Measurements from ENCODE around the gene COPZ2.

Gene COPZ2

GRCh38 chr17:47997586-47997985 lies 40.0 kb downstream of the COPZ2 start:
- no peak overlapping the region for H3K4me3 ChIP-seq (ENCODE audit: low read depth, low read length)
- ChIA-PET CTCF (interaction anchor here (1.3 to 12.5 kb wide), 3 partner anchors 19 to 27 kb away, joined by 5 to 121 read pairs (median 38); partner anchors contain the start of gene CDK5RAP3), POLR2A (no interaction called here)
- no peak for DNase-seq (ENCODE audit: low read depth, low spot score)
- TF ChIP-seq CTCF (IDR thresholded peaks at IDR 0.05; ENCODE audit: insufficient read depth, low read length, missing control alignments), result no peak

GRCh38 chr17:47996201-47996600 lies 41.4 kb downstream of the COPZ2 start:
- no peak for TF ChIP-seq CTCF (IDR thresholded peaks at IDR 0.05; ENCODE audit: insufficient read depth, low read length, missing control alignments)
- ChIA-PET POLR2A (no interaction called here), CTCF (interaction anchor here (0.8 to 12.5 kb wide), 6 partner anchors 8 to 25 kb away, joined by 3 to 121 read pairs (median 6); partner anchors contain the start of gene CDK5RAP3)
- DNase-seq (ENCODE audit: low read depth, low spot score), result no peak
- H3K4me3 ChIP-seq (ENCODE audit: low read depth, low read length), result no peak overlapping the region

GRCh38 chr17:47995241-47995935 lies 42.2 kb downstream of the COPZ2 start:
- TF ChIP-seq CTCF (IDR thresholded peaks at IDR 0.05; ENCODE audit: insufficient read depth, low read length, missing control alignments), result no peak
- ChIA-PET POLR2A (no interaction called here), CTCF (interaction anchor here (0.9 to 5.4 kb wide), 7 partner anchors 8 to 46 kb away, joined by 3 to 38 read pairs (median 5); partner anchors contain the start of gene CDK5RAP3)
- H3K4me3 ChIP-seq (ENCODE audit: low read depth, low read length), result no peak overlapping the region
- DNase-seq (ENCODE audit: low read depth, low spot score), result no peak

- no peak for TF ChIP-seq CTCF (IDR thresholded peaks at IDR 0.05; ENCODE audit: insufficient read depth, low read length, missing control alignments)
- CTCF ChIA-PET, result interaction anchor here (1.4 to 5.4 kb wide), 8 partner anchors 8 to 45 kb away, joined by 4 to 38 read pairs (median 6); partner anchors contain the start of gene CDK5RAP3
- no peak for DNase-seq (ENCODE audit: low read depth, low spot score)
- POLR2A ChIA-PET, result interaction anchor here (0.5 kb wide), 1 partner anchor 16 kb away, joined by 3 read pairs; no protein-coding TSS in a partner anchor
- no peak overlapping the region for H3K4me3 ChIP-seq (ENCODE audit: low read depth, low read length)
These were observed 42.9 kb downstream of the COPZ2 start for GRCh38 chr17:47994724-47995123.

- ChIA-PET CTCF (interaction anchor here (1.2 to 5.4 kb wide), 7 partner anchors 9 to 27 kb away, joined by 4 to 38 read pairs (median 6); partner anchors contain the start of gene CDK5RAP3), POLR2A (interaction anchor here (0.5 kb wide), 1 partner anchor 17 kb away, joined by 3 read pairs; no protein-coding TSS in a partner anchor)
- no peak overlapping the region for H3K4me3 ChIP-seq (ENCODE audit: low read depth, low read length)
- TF ChIP-seq CTCF (IDR thresholded peaks at IDR 0.05; ENCODE audit: insufficient read depth, low read length, missing control alignments), result no peak
- DNase-seq (ENCODE audit: low read depth, low spot score), result no peak
These were observed 43.6 kb downstream of the COPZ2 start for GRCh38 chr17:47993964-47994363.

- no peak overlapping the region for H3K4me3 ChIP-seq (ENCODE audit: low read depth, low read length)
- POLR2A ChIA-PET, result no interaction called here
- CTCF ChIA-PET, result interaction anchor here (0.7 to 5.4 kb wide), 9 partner anchors 10 to 45 kb away, joined by 3 to 38 read pairs (median 6); partner anchors contain the start of gene CDK5RAP3
- TF ChIP-seq CTCF (IDR thresholded peaks at IDR 0.05; ENCODE audit: insufficient read depth, low read length, missing control alignments), result no peak
- DNase-seq (ENCODE audit: low read depth, low spot score), result no peak
These were observed 44.5 kb downstream of the COPZ2 start for GRCh38 chr17:47993031-47993564.

All from AG04449 (cell line).